GM21723 (cell line): ENCODE results near the gene DDX50.
A peak's percentile ranks its signal among the peaks of the same experiment; 100 is the strongest.
"Not testable (repeated sequence)": the region's sequence is repeated elsewhere in the genome, so short reads cannot be mapped to it uniquely, and the experiment has no call there.

Experiments
- ATAC-seq: cut with Tn5 transposase; IDR thresholded peaks from one replicate; pipeline ENCODE4 v1.9.1; 2021; ENCODE audit warnings: mild to moderate bottlenecking, moderate library complexity; ENCODE audit not compliant: unreplicated experiment

The DDX50 gene

DNA sequence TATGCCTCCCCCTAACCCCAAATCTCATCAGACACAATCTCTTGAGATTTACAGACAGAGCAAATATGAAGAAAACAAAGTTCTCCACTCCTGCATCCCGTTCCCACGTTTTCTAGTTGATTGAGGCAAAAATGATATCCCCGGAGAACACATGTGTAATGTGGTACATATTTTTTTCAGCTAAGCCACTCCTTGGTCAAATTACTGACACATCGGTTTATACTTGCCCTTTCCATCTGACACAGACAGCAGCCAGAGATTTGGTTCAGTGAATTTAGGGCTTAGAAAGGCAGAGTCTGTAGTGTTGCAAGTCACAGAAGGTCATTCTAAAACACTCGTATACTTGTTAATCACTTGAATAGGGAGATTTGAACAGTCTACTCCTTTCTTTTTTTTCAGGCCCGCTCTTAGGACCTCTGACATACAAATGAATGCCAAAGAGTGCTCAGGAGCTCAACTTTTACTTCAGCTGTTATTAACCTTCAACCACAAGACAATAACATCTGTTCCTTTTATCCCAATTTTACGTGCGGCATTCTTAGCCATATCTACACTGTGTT lies 1.8 kb upstream of the DDX50 start:
- no peak for ATAC-seq

- ATAC-seq, result peak; percentile 30
These were observed 549 bp upstream of the DDX50 start for GRCh38 chr10:68900427-68901104.

DNA sequence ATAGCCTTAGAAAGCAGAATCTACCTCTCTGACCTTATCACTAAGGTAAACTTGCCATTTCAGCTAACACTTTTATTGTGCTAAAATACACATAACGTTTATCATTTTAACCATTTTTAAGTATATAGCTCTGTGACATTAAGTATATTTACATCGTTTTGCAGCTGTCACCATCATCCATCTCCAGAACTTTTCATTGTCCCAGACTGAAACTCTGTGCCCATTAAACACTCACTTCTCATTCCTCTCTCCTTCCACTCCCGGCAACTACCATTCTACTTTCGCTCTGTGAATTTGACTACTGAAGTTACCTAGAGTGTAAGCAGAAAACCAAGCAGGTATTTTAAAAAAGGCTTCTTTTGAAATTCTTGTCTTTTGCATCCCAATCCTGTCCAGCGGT lies 1.3 kb downstream of the DDX50 start:
- ATAC-seq, result no peak

- no peak for ATAC-seq
These were observed 23.5 kb downstream of the DDX50 start for GRCh38 chr10:68924593-68924992.

- no peak for ATAC-seq
These were observed 24.4 kb downstream of the DDX50 start for GRCh38 chr10:68925489-68925888.

DNA sequence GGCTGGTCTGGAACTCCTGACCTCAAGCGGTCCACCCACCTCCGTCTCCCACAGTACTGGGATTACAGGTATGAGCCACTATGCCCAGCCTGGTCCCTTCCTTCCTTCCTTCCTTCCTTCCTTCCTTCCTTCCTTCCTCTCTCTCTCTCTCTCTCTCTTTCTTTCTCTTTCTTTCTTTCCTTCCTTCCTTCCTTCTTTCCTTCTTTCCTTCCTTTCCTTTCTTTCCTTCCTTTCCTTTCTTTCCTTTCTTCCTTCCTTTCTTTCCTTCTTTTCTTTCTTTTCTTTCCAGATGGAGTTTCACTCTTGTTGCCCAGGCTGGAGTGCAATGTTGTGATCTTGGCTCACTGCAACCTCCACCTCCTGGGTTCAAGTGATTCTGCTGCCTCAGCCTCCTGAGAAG lies 28.0 kb downstream of the DDX50 start:
- ATAC-seq, result not testable (repeated sequence)

DNA sequence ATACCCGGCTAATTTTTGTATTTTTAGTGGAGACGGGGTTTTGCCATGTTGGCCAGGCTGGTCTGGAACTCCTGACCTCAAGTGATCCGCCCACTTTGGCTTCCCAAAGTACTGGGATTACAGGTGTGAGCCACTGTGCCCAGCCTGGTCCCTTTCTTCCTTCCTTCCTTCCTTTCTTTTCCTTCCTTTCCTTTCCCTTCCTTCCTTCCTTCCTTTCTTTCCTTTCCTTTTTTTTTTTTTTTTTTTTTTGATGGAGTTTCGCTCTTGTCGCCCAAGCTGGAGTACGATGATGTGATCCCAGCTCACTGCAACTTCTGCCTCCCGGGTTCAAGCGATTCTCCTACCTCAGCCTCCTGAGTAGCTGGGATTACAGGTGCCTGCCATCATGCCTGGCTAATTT lies 28.8 kb downstream of the DDX50 start:
- ATAC-seq, result not testable (repeated sequence)

DNA sequence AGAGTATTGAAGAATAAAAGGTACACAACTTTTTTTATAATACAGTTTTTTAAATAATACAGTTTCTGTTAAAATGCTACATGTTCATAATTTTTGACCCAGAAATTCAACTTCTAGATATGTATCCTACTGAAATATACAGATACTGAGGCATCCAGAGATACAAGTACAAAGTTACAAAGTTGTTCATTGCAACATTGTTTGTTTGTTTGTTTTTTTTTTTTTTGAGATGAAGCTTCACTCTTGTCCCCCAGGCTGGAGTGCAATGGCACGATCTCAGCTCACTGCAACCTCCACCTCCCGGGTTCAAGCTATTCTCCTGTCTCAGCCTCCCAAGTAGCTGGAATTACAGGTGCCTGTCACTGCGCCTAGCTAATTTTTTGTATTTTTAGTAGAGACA lies 31.7 kb downstream of the DDX50 start:
- ATAC-seq, result not testable (repeated sequence)

DNA sequence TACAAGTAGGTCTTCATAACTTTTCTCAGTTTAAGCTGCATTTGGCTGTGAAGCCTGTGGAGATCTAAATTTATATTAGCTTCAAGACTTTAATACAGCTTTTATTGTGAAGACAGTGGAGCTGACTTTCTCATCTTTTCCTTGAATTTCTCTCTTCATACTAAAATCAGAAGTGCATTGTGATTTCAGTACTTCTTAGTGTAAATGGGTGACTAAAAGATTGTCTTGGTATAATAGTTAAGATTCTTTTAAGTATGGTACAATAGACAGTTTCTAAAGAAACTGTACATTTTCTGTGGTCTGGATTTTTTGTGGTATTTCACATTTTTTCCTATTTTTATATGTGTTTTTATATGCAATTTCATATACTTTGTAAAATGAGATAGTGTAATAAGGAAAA lies 33.9 kb downstream of the DDX50 start:
- no peak for ATAC-seq

GRCh38 chr10:68938117-68938516 lies 37.0 kb downstream of the DDX50 start:
- ATAC-seq, result no peak

GRCh38 chr10:68938884-68939283 lies 37.8 kb downstream of the DDX50 start:
- no peak for ATAC-seq

DNA sequence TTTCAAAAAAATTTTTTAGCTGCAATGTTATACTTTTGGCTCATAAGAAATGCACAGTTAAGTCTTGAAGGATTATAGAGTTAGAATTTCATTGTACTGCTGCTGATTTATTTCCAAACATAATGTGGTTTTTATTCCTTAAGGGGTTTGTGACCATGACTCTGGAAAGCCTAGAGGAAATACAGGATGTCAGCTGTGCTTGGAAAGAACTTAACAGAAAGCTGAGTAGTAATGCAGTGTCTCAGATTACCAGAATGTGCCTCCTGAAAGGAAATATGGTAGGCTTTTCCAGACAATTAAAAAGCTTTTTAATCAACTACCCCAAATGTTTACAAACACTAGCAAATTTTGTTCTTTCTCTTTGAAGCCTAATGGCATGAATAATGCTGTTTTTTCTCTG lies 39.8 kb downstream of the DDX50 start:
- not testable (repeated sequence) for ATAC-seq

DNA sequence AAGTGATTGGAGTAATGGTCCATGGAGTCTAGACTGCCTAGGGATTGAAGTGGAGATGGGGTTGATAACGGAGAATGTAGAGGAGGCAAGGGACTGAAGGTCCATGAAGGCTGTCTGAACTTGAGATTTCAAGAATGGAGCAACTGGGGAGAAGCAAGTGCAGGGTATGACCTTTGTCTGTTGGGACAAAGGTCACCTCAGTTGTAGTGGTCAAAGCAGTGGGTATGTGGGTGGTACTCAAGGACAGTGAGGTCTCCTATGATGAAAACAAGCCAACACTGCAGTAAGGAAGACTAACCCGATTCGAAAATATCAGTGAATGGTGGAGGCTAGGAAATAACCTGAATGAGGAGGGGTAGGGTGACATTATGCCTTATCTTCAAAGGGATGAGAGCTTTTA lies 49.5 kb downstream of the DDX50 start:
- no peak for ATAC-seq

GRCh38 chr10:68954904-68955303 lies 53.8 kb downstream of the DDX50 start:
- no peak for ATAC-seq

GRCh38 chr10:68955355-68955831 lies 54.3 kb downstream of the DDX50 start:
- ATAC-seq, result peak; percentile 4

- ATAC-seq, result peak; percentile 89
These were observed 54.9 kb downstream of the DDX50 start, which contains the start of gene DDX21 for GRCh38 chr10:68955832-68956532. DDX21 (plus strand) TSS chr10:68956170; CDS start chr10:68956226, 56 bp downstream.

GRCh38 chr10:68957284-68957615 lies 56.1 kb downstream of the DDX50 start:
- ATAC-seq, result no peak

GRCh38 chr10:68957654-68958053 lies 56.5 kb downstream of the DDX50 start:
- no peak for ATAC-seq

DNA sequence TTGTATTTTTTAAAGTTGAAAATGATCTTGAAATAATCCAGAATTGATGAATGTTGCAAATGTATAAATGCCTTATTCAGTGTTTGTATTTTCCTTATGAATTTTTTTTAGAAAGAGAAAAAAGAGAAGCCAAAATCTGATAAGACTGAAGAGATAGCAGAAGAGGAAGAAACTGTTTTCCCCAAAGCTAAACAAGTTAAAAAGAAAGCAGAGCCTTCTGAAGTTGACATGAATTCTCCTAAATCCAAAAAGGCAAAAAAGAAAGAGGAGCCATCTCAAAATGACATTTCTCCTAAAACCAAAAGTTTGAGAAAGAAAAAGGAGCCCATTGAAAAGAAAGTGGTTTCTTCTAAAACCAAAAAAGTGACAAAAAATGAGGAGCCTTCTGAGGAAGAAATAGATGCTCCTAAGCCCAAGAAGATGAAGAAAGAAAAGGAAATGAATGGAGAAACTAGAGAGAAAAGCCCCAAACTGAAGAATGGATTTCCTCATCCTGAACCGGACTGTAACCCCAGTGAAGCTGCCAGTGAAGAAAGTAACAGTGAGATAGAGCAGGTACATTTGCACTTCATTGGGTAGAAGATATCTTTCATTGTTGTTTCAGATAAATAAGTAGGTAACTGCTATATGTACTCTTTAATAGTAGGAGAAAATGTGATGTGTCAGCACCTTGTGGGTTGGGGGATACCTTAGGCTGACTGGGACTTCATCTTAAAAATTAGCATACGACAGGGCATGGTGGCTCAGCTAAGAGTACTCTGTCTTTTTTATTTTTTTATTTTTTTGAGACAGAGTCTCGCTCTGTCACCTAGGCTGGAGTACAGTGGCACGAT lies 58.8 kb downstream of the DDX50 start:
- ATAC-seq, result no peak

GRCh38 chr10:68963151-68963550 lies 62.0 kb downstream of the DDX50 start:
- ATAC-seq, result no peak

GRCh38 chr10:68973975-68974374 lies 72.9 kb downstream of the DDX50 start:
- no peak for ATAC-seq
